Stimulated activated memory B cell treated with anti-CD40 and anti-IgM and Interleukin-4, amounts not matched to agents 10 μg/mL and 1 μg/mL and 100 μg/mL, for 72 hours (primary cell): ENCODE data around the gene TP73.
"Not testable (repeated sequence)": the region's sequence is repeated elsewhere in the genome, so short reads cannot be mapped to it uniquely, and the experiment has no call there.

Experiments used
- ATAC-seq: fragments of 150-1000 bp; cut with Tn5 transposase; 2 replicates; pipeline ENCODE4 v1.10.0; 2021
- H3K27ac Mint-ChIP-seq: one replicate; pipeline ENCODE4 v1.8.0; 2022; ENCODE audit warnings: mild to moderate bottlenecking, mixed read lengths
- H3K27me3 Mint-ChIP-seq: one replicate; pipeline ENCODE4 v1.8.0; 2022; ENCODE audit warnings: mixed read lengths
- H3K36me3 Mint-ChIP-seq: one replicate; pipeline ENCODE4 v1.8.0; 2022; ENCODE audit warnings: mixed read lengths
- H3K4me1 Mint-ChIP-seq: one replicate; pipeline ENCODE4 v1.8.0; 2022; ENCODE audit warnings: mixed read lengths
- H3K4me3 Mint-ChIP-seq: one replicate; pipeline ENCODE4 v1.8.0; 2022; ENCODE audit warnings: mild to moderate bottlenecking, moderate library complexity, mixed read lengths
- H3K9me3 Mint-ChIP-seq: one replicate; pipeline ENCODE4 v1.8.0; 2022; ENCODE audit warnings: mixed read lengths

The TP73 gene

DNA sequence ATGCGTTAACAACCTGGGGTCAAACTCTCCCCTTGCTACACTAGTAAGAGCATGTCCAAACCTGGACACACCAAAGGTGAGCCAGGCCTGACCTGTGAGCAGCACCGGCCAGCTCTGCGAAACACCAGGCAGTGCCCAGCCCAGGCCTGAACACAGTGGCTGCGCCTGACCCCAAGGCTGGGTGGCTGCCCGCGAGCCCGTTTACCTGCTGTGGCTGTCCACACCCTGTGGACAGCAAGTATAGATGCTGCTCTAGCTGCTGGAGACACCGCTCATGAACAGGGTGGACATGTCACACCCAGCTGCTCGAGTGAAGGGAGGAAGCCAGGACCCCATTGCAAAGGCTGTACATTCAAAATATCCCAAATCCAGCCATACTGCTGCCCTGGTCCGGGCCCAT lies 92.3 kb downstream of the TP73 start:
- H3K4me3 Mint-ChIP-seq, result no peak overlapping the region
- peaks cover 11% of the 10 kb centered on the region for H3K36me3 Mint-ChIP-seq
- H3K27me3 Mint-ChIP-seq, result no peaks in the 10 kb centered on the region
- no peak overlapping the region for H3K27ac Mint-ChIP-seq
- H3K4me1 Mint-ChIP-seq, result peaks cover 39% of the 10 kb centered on the region
- no peaks in the 10 kb centered on the region for H3K9me3 Mint-ChIP-seq
- no peak for ATAC-seq

DNA sequence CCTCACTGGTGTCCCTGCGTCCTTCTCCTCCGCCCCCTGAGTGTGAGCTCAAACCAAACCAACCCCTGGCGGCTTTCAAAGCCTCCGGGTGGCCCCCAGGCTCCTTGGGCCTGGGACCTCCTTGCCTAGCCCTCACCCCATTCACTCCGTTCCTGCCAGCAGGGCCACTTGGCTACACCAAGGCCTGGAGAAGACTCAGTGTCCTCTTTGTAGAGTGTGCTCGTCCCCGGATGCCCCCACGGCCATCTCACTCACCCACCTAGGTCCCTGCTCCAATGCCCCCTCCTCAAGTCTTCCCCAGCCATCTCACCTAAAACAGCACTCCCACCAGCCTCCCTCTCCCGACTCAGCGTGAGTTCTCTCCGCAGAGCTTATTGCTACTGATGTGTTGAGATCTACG lies 92.8 kb downstream of the TP73 start:
- Mint-ChIP-seq H3K36me3 (peaks cover 11% of the 10 kb centered on the region), H3K4me1 (peaks cover 39% of the 10 kb centered on the region), H3K27me3 (no peaks in the 10 kb centered on the region), H3K27ac (no peak overlapping the region), H3K4me3 (no peak overlapping the region), H3K9me3 (no peaks in the 10 kb centered on the region)
- no peak for ATAC-seq

DNA sequence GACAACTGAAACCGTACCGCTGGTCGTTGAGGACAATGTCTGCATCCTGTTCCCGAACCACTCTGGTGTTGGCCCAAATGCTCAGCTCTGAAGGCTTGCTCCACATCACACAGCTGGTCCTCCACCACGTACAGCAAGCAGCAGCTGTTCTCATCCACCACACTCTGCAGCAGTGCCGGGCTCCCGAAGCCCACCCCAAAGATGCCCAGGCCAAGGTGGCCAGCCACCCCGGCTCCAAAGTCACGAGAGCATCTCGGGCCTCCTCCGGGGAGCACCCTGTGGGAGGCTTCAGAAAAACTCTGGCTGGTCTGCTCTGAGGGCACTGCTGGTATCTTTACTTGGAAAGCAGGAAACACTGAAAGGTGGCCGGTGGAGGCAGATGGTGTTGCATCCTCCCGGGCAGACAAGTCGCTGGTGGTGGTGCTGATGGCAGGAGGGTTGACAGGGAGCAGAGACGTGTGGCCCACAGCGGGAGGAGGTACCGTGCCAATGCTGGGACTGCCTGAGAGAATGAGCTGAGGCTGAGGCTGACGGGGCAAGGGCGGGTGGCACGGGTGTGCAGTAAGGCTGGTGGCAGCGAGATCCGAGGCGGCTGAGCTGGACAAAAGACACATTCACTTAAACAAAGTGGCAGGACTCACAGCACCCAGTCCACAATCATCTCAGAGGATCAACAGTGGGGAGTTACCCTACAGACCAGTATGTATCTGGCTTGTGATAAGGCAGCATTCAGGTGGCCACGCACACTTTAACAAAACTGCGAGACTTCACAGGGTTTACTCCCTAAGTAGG lies 93.5 kb downstream of the TP73 start:
- H3K27ac Mint-ChIP-seq, result peak overlapping the region; percentile 71
- H3K9me3 Mint-ChIP-seq, result no peaks in the 10 kb centered on the region
- H3K27me3 Mint-ChIP-seq, result no peaks in the 10 kb centered on the region
- H3K36me3 Mint-ChIP-seq, result peaks cover 11% of the 10 kb centered on the region
- peak overlapping the region; percentile 79 for H3K4me3 Mint-ChIP-seq
- peaks cover 39% of the 10 kb centered on the region for H3K4me1 Mint-ChIP-seq
- no peak for ATAC-seq

DNA sequence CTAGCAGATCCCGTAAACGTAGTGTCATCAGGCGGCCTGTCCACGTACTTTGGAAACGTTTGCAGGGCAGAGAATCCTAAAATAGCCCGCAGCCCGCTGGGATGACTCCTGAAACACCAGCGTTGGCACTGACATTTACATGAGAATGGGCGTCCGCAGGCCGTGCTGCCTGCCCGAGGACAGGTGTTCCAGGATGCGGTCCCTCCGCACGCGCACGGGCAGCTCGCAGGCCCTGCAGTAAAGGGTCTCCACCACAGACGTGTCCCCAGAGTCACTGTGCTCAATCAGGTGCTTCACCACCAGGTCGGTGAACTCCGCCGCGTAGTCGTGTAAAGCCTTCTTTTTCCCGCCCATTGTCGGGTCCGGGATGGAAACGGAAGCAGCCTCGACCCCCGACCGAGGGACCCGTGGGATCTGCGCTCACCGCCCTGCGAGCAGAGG lies 94.1 kb downstream of the TP73 start:
- peak overlapping the region; percentile 79 for H3K4me3 Mint-ChIP-seq
- peak overlapping the region; percentile 71 for H3K27ac Mint-ChIP-seq
- peak; percentile 18 for ATAC-seq

DNA sequence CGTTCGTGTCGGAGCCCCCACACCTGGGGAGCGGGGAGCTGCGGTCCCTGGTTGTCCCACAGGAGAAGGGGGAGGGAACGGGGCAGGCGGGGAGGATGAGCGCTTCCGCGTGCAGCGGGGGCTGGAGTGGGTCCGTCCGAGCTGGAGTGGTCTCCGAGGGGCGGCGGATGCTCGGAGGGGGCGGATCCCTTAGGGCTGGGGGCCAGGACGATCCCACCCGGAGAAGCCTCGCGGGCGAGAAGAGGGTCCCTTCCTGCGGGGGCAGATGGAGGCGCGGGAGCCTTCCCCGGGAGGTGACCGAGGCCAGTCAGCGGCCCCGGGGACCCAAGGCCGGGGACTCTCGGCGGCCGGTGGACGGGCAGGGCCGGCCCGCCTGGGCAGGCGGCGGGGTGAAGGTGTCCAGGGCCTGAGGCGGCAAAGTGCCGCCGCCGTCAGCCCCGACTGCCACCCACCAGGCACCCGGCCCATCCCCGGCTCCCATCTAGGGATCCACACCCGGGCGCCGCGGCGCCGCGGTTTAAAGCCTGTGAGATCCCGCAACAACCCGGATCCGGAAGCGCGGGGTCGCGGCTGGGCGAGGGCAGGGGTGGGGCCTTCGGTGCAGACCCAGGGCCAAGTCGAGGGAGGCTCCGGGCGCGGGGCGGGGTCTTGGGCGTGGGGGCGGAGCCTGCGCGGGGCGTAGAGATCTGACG lies 94.7 kb downstream of the TP73 start:
- peak overlapping the region; percentile 71 for H3K27ac Mint-ChIP-seq
- ATAC-seq, result peak; percentile 95
- H3K27me3 Mint-ChIP-seq, result peaks cover 8% of the 10 kb centered on the region
- peaks cover 5% of the 10 kb centered on the region for H3K36me3 Mint-ChIP-seq
- peaks cover 33% of the 10 kb centered on the region for H3K4me1 Mint-ChIP-seq
- no peaks in the 10 kb centered on the region for H3K9me3 Mint-ChIP-seq
- peak overlapping the region; percentile 79 for H3K4me3 Mint-ChIP-seq

More for the DNA sequence above, 94.1 kb downstream of the TP73 start:
- Mint-ChIP-seq H3K9me3 (no peaks in the 10 kb centered on the region), H3K36me3 (peaks cover 10% of the 10 kb centered on the region), H3K27me3 (peaks cover 3% of the 10 kb centered on the region), H3K4me1 (peaks cover 38% of the 10 kb centered on the region)

DNA sequence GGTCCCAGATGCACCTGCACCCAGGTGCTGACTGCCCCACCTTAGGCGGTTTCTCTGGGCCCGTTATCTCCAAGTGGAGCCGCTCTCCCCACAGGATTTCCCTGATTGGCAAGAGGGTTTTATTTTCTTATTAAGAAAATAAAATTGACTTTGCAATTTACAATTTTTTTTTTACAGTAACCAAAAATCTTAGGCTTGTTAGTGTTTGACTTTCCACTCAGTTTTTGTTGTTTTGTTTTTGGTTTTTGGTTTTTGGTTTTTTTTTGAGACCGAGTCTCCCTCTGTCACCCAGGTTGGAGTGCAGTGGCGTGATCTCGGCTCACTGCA lies 95.2 kb downstream of the TP73 start:
- no peak for ATAC-seq
- H3K4me1 Mint-ChIP-seq, result peaks cover 33% of the 10 kb centered on the region

DNA sequence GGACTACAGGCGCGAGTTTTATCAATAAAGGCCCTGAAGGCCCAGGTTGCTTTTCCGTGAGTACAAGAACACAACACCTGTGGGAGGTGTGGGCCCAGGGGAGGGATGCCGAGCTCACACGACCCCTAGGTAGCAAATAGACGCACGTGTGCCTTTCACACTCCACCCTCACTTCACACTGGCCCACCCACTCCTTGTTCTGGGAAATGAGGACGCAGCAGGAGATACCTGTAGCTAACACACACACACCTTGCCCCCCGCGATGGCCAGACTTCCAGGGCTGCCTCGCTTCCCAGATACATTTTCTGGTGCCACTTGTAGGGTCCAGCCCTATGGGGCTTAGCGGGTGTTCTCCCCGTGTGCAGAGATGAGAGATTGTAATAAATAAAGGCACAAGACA lies 95.6 kb downstream of the TP73 start:
- Mint-ChIP-seq H3K9me3 (no peaks in the 10 kb centered on the region), H3K27ac (peak overlapping the region; percentile 71), H3K4me3 (peak overlapping the region; percentile 79), H3K4me1 (peaks cover 33% of the 10 kb centered on the region), H3K36me3 (peaks cover 5% of the 10 kb centered on the region), H3K27me3 (peaks cover 16% of the 10 kb centered on the region)
- no peak for ATAC-seq

More for the DNA sequence above, 95.2 kb downstream of the TP73 start:
- Mint-ChIP-seq H3K27ac (peak overlapping the region; percentile 71), H3K9me3 (no peaks in the 10 kb centered on the region), H3K4me3 (peak overlapping the region; percentile 79), H3K27me3 (peaks cover 13% of the 10 kb centered on the region), H3K36me3 (peaks cover 5% of the 10 kb centered on the region)

DNA sequence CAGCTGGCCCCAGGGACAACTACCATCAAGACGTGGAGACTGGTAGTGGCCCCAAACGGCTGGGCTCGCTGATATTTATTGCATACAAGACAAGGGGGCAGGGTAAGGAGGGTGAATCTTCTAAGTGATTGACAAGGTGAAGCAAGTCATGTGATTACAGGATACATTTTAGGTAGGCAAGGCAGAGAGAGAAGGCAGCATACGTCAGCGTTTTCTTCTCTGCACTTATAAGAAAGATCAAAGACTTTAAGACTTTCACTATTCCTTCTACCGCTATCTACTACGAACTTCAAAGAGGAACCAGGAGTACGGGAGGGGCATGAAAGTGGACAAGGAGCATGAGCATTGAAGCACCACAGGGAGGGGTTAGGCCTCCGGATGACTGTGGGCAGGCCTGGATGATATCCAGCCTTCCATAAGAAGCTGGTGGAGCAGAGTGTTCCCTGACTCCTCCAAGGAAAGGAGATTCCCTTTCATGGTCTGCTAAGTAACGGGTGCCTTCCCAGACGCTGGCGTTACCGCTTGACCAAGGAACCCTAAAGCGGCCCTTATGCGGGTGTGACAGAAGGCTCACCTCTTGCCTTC lies 96.1 kb downstream of the TP73 start:
- not testable (repeated sequence) for ATAC-seq, H3K9me3 Mint-ChIP-seq, H3K36me3 Mint-ChIP-seq, H3K27ac Mint-ChIP-seq
- peaks cover 16% of the 10 kb centered on the region for H3K27me3 Mint-ChIP-seq
- H3K4me3 Mint-ChIP-seq, result peak overlapping the region; percentile 79
- peaks cover 33% of the 10 kb centered on the region for H3K4me1 Mint-ChIP-seq

DNA sequence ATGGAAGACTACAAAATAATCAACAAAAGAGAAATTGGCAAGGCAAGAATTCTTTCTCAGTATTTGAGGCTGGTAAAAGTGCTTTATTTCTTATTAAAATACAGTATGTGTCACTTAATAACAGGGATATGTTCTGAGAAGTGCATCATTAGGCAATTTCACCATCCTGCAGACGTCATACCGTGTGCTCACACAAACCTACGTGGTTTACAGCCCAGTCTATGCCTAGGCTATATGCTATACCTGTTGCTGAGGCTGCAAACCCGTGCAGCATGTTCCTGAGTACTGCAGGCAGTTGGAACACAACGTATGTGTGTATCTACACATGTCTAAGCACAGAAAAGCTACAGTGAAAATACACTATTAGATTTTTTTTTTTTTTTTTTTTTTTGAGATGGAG lies 97.2 kb downstream of the TP73 start:
- Mint-ChIP-seq H3K27ac (no peak overlapping the region), H3K4me3 (no peak overlapping the region), H3K4me1 (peaks cover 32% of the 10 kb centered on the region), H3K36me3 (peaks cover 5% of the 10 kb centered on the region), H3K27me3 (peaks cover 16% of the 10 kb centered on the region), H3K9me3 (no peaks in the 10 kb centered on the region)
- ATAC-seq, result no peak

DNA sequence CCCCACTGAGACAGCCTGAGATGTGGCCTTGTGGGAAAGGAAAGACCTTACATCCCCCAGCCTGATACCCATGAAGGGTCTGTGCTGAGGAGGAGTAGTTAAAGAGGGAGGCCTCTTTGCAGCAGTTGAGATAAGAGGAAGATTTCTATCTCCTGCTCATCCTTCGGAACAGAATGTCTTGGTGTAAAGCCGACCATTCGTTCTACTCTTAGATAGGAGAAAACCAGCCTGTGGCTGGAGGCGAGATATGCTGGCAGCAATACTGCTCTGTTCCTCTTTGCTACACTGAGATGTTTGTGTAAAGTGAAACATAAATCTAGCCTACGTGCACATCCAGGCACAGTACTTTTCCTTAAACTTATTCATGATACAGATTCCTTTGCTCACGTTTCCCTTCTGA lies 98.4 kb downstream of the TP73 start:
- Mint-ChIP-seq H3K36me3 (no peaks in the 10 kb centered on the region), H3K4me1 (peaks cover 20% of the 10 kb centered on the region), H3K27ac (no peak overlapping the region), H3K27me3 (peaks cover 25% of the 10 kb centered on the region), H3K4me3 (no peak overlapping the region), H3K9me3 (no peaks in the 10 kb centered on the region)
- no peak for ATAC-seq

DNA sequence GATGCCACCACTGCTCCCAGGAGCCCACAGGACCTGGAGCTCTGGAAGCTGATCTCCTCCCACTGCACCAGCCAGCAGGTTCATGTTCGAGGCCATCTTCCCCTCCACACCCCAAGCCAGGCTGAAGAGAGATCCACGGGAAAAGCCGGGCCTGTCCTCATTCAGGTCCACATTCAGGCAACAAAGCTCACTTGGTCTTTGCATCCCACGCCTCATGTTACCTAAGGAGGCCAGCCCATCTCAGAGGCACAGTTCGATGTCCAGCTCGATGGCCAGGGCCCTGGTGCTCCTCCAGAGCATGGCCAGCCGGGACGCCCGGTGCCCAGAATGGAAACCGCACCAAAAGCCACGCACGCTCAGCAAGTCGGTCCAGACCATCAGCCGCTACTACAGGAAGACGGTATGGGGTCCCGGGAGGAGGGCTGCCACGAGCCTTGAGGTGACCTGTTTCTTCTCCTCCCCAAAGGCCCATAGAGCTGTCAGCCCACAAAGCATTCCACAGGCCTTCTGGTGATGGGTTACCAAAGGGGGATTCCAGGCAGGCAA lies 100.2 kb downstream of the TP73 start, which contains the start of gene CCDC27:
CCDC27 (plus strand) TSS at position 51 of the 546 bp plus-strand sequence; CDS start at position 83, 32 bp downstream.
- Mint-ChIP-seq H3K27ac (no peak within 1 kb of the TSS), H3K36me3 (no peaks in the 10 kb centered on the region), H3K27me3 (peaks cover 38% of the 10 kb centered on the region), H3K9me3 (no peaks in the 10 kb centered on the region), H3K4me1 (peaks cover 9% of the 10 kb centered on the region), H3K4me3 (no peak within 1 kb of the TSS)
- ATAC-seq, result no peak

DNA sequence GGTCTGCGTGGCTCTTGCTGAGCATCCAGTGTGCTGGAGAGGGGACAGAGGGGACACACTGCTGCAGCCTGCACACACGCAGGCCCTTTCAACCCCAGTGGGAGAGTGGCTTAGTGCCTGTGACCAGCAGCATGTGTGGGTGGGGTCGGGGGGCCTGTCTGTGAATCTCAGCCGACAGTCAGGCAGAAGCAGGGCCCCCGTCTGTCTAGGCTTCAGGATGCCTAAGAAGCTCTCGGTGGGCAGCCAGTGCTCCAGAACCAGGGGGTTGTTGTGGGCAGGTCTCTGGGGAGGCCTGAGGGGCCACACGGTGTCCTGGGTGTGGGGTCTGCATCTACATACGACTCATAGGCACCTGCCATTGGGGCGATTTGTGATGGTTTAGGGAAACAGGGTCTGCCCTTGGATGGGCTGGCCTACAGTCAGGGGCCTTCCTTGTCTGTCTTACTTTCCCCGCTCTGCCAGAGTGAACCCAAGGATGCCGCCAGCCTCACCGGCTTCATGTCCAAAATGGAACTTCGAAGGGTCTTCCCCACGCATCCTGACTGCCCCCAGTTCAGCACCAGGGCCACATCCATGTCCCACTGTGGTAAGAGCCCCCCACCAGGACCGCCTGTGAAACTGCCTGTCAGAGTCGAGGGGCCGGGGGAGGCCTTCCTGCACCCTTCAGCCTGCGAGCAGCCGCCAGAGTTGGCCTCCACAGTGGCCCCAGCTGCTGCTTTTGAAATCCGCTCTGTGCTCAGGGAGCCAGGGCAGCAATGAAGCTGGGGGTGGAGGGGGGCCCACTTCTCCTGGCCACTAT lies 101.5 kb downstream of the TP73 start:
- Mint-ChIP-seq H3K4me3 (no peak overlapping the region), H3K9me3 (no peaks in the 10 kb centered on the region), H3K27ac (no peak overlapping the region), H3K36me3 (no peaks in the 10 kb centered on the region), H3K4me1 (no peaks in the 10 kb centered on the region), H3K27me3 (peaks cover 46% of the 10 kb centered on the region)
- no peak for ATAC-seq

DNA sequence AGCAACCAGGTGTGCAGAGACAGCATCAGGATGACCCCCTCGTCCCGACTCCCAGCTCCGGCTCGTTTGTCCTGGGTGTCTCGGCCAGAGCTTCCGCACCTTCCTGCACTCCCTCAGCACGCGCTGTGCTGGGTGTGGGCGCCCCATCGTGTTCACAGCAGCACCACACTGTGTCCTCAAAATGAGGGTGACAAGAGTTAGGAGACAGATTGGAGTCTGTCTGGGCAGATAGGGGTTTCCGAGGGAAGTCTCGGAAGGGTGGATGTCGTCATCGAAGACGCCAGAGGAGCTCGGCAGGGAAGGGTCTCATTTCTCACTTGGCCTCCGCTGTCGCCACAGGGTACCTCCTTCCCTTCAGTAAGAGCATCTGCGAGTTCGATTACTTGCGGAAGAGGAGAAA lies 104.1 kb downstream of the TP73 start:
- Mint-ChIP-seq H3K4me1 (no peaks in the 10 kb centered on the region), H3K4me3 (no peak overlapping the region), H3K27me3 (peaks cover 68% of the 10 kb centered on the region), H3K36me3 (no peaks in the 10 kb centered on the region), H3K27ac (no peak overlapping the region), H3K9me3 (no peaks in the 10 kb centered on the region)
- ATAC-seq, result no peak

DNA sequence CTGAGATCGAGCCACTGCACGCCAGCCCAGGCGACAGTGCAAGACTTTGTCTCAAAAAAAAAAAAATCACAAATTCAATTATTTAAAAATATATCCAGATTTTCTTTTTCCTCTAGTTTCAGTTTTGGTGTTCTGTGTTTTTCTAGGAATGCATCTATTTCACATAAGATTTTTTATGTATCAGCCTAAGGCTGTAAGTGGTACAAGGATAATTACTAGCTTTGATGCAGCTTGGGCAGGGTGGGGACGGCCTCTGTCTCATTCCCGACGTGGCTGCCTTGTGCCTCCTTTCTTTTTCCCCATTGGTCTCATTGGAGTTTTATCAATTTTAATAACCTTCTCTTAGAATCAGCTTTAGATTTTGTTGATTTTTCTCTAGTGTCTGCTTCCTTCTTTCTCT lies 106.8 kb downstream of the TP73 start:
- no peak overlapping the region for H3K4me3 Mint-ChIP-seq
- no peaks in the 10 kb centered on the region for H3K4me1 Mint-ChIP-seq

DNA sequence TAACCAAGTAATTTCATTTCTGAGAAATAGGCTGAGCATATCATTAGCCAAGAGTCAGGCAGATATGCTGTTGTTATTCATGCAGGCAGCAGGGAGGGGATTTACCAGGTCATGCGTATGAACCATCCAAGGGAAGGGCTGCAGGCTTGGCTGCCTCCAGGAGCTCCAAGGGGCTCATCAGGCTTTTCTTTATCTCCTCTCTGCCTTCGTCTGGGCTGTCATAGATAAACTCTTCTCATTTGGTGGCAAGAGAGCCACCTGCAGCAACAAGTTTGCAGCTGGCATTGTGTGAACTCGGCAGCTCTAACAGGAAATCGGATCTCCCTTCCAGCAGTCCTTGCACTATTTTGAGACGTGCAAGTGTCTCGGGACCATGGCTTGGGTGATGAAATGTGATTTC lies 107.5 kb downstream of the TP73 start:
- Mint-ChIP-seq H3K4me3 (no peak overlapping the region), H3K27me3 (peaks cover 83% of the 10 kb centered on the region), H3K27ac (no peak overlapping the region), H3K36me3 (no peaks in the 10 kb centered on the region), H3K9me3 (no peaks in the 10 kb centered on the region), H3K4me1 (no peaks in the 10 kb centered on the region)
- ATAC-seq, result no peak

More for the DNA sequence above, 106.8 kb downstream of the TP73 start:
- Mint-ChIP-seq H3K9me3 (no peaks in the 10 kb centered on the region), H3K27me3 (peaks cover 76% of the 10 kb centered on the region), H3K36me3 (no peaks in the 10 kb centered on the region), H3K27ac (no peak overlapping the region)
- no peak for ATAC-seq
